NCI-H2196 (cell line): ENCODE data around the gene SCAND1.
A peak's percentile ranks its signal among the peaks of the same experiment; 100 is the strongest.
"Not testable (repeated sequence)": the region's sequence is repeated elsewhere in the genome, so short reads cannot be mapped to it uniquely, and the experiment has no call there.

Experiments used
- DNase-seq: peaks from one replicate; lab custom pipeline; 2025; ENCODE audit not compliant: unreplicated experiment; lab: John Stamatoyannopoulos, UW

Gene SCAND1

GRCh38 chr20:35954200-35954906 lies at the start of gene SCAND1:
Gene SCAND1, minus strand, starts transcription at chr20:35954502. Its CDS starts 218 bp downstream, at chr20:35954284.
- peak; percentile 100 for DNase-seq

GRCh38 chr20:36004045-36004444 lies 49.7 kb upstream of the SCAND1 start:
- no peak for DNase-seq

- no peak for DNase-seq
These were observed 48.6 kb upstream of the SCAND1 start for GRCh38 chr20:36002855-36003254.

- not testable (repeated sequence) for DNase-seq
These were observed 47.0 kb upstream of the SCAND1 start for GRCh38 chr20:36001331-36001730.

- DNase-seq, result not testable (repeated sequence)
These were observed 42.2 kb upstream of the SCAND1 start for GRCh38 chr20:35996492-35996891.

- DNase-seq, result peak; percentile 93
These were observed 40.7 kb upstream of the SCAND1 start for GRCh38 chr20:35994994-35995453.

- DNase-seq, result peak; percentile 90
These were observed 38.5 kb upstream of the SCAND1 start for GRCh38 chr20:35992713-35993335.

GRCh38 chr20:35991142-35991771 lies 37.0 kb upstream of the SCAND1 start:
- DNase-seq, result no peak

GRCh38 chr20:35988910-35989463 lies 34.7 kb upstream of the SCAND1 start:
- DNase-seq, result no peak

GRCh38 chr20:35985806-35986205 lies 31.5 kb upstream of the SCAND1 start:
- DNase-seq, result peak; percentile 40

GRCh38 chr20:35984382-35984781 lies 30.1 kb upstream of the SCAND1 start:
- no peak for DNase-seq

GRCh38 chr20:35981969-35982368 lies 27.7 kb upstream of the SCAND1 start:
- no peak for DNase-seq

- no peak for DNase-seq
These were observed 25.2 kb upstream of the SCAND1 start for GRCh38 chr20:35979544-35979943.

GRCh38 chr20:35978041-35978513 lies 23.8 kb upstream of the SCAND1 start:
- DNase-seq, result no peak

GRCh38 chr20:35975576-35976373 lies 21.5 kb upstream of the SCAND1 start:
- no peak for DNase-seq

- DNase-seq, result no peak
These were observed 20.0 kb upstream of the SCAND1 start for GRCh38 chr20:35974256-35974655.

GRCh38 chr20:35972462-35972861 lies 18.2 kb upstream of the SCAND1 start:
- DNase-seq, result peak; percentile 30

- DNase-seq, result no peak
These were observed 17.7 kb upstream of the SCAND1 start for GRCh38 chr20:35971981-35972380.

GRCh38 chr20:35968930-35969329 lies 14.6 kb upstream of the SCAND1 start:
- DNase-seq, result no peak

- no peak for DNase-seq
These were observed 13.8 kb upstream of the SCAND1 start, which contains the start of gene CNBD2 for GRCh38 chr20:35967979-35968640. Gene CNBD2, plus strand, starts transcription at chr20:35968590. Its CDS starts 173 bp downstream, at chr20:35968763.
